OCI-M2 (cell line): ENCODE data around the gene ACOD1.
"Not testable (repeated sequence)": the region's sequence is repeated elsewhere in the genome, so short reads cannot be mapped to it uniquely, and the experiment has no call there.

Experiments used
- DNase-seq: peaks from one replicate; lab custom pipeline; 2025; ENCODE audit not compliant: unreplicated experiment; lab: John Stamatoyannopoulos, UW

The ACOD1 gene

GRCh38 chr13:76948149-76948548 is at the start of gene ACOD1:
ACOD1 (plus strand) TSS chr13:76948511; CDS start chr13:76948559, 48 bp downstream.
- no peak for DNase-seq

GRCh38 chr13:76899066-76899465 is 49.2 kb upstream of the ACOD1 start:
- DNase-seq: not testable (repeated sequence)

DNA sequence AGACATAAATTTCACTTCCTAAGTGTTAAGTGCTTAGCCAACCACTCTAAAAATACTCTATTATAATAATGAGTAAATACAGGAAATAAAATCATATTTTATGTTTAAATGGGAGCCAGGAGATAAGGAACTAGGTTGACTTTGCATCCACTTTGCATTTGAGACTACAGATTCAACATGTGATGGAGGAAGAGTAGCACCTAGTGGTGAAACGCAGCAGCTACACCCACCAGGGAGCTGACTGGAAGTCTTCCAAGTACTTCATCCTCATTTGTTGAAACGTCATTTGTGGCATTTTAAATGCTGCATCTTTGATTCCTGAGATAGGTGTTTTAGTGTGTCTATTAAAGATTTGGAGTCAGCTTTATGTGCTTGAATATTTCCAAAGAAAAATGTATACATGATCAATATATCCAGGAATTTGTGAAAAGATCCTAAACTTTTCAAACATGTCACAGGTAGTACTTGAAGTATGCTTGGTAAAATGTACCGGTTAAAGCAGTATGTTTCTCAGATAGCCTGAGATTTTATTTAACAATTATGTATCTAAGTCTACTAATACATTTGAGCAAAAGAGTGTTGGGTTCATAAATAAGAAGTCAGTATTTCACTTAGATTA is 44.7 kb upstream of the ACOD1 start:
- peak; percentile 12 for DNase-seq

DNA sequence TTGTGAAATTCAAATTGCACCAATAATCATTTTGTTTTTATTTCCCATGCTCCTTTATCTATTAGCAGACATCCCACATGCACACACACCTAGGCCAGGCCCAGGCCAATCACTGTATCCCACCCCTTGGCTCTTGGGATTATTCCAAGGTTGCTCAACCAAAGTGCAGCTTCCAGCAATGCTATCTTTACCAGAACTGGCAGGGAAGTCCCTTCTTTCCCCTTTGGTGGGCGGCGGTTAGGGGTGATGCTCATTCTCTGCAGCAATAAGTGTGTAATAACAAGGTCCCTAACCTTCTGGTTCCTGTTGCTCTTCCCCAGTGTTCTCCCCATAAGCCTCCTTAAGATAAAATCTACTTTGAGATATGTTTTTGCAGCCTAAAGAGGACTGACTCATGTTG is 43.8 kb upstream of the ACOD1 start:
- DNase-seq: no peak

- DNase-seq: no peak
Observed at GRCh38 chr13:76912476-76912875, 35.8 kb upstream of the ACOD1 start.

DNA sequence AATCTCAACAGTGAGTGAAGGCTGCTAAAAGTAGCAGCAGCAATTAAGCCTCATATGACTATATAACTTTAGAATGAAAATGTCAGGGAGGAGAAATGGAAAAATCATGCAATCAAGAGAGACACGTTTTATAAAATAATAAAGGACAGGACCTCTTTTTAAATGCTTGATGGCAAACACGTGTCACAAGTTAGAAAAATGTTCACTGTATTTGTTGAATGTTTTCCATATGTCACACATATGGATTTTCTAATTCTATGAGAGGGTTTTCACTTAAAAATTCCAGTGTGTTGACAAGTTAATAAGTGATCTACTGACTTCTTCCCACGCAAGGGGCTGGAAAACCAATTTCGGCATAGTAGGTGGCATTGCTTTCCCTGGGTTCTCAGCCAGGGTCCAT is 34.4 kb upstream of the ACOD1 start:
- DNase-seq: no peak

- no peak for DNase-seq
Observed at GRCh38 chr13:76917095-76917494, 31.2 kb upstream of the ACOD1 start.

- DNase-seq: not testable (repeated sequence)
Observed at GRCh38 chr13:76917755-76918481, 30.4 kb upstream of the ACOD1 start.

DNA sequence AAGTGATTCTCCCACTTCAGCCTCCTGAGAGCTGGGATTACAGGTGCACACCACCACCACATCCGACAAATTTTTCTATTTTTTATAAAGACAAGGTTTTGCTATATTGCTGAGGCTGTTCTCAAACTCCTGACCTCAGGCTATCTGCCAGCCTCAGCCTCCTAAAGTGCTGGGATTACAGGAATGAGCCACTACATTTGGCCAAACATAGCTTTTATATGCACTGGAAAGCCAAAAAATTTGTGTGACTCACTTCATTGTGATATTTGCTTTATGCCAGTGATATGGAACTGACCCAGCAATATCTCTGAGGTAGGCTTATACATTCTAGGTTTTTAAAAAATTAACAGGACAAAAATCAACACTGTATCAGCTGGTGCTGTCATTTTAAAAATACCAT is 26.8 kb upstream of the ACOD1 start:
- no peak for DNase-seq

- no peak for DNase-seq
Observed at GRCh38 chr13:76925115-76925514, 23.2 kb upstream of the ACOD1 start.

DNA sequence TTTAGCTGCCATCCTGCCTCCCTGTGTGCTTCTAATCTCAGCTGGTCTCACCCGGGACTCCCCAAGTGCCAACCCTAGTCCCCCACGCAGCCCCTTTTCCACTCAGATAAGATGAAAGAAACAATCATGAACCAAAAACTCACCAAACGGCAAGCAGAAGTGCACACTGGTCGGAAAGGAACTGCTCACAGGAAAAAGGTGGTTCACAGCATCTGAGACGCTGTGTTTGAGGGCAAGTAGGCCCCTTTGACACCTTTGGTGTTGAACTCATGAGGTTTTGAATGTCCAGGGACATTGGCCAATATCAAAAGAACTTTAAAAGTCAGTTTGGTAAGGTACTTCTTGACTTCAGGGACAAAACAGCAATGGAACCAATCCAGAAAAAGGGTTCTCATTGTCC is 20.4 kb upstream of the ACOD1 start:
- no peak for DNase-seq

- no peak for DNase-seq
Observed at GRCh38 chr13:76928456-76928855, 19.9 kb upstream of the ACOD1 start.

- no peak for DNase-seq
Observed at GRCh38 chr13:76929320-76929719, 19.0 kb upstream of the ACOD1 start.

DNA sequence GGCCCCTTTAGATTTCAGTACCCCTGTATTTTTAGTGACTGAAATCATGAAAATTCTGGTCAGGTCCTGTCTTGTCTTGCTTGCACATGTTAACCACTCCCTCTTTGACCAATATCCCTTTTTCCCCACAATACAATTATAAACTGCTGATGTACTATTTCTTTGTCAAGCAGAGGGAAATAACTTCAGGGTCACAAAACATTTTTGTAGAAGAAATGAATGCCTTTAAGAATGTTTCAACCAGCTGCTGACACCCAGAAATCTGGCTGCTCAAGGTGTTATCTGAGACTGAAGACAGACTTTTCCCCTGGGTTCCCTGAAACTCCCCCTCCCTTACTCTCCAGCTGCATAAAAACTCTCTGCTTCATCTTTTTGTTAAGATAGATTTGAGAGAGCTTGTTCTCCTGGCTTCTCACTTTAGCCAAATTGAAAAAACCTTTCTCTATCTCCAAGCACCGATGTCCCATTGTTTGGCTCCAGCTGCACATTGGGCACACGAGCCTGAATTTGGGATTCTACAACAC is 18.4 kb upstream of the ACOD1 start:
- no peak for DNase-seq

- DNase-seq: no peak
Observed at GRCh38 chr13:76932076-76932475, 16.2 kb upstream of the ACOD1 start.

DNA sequence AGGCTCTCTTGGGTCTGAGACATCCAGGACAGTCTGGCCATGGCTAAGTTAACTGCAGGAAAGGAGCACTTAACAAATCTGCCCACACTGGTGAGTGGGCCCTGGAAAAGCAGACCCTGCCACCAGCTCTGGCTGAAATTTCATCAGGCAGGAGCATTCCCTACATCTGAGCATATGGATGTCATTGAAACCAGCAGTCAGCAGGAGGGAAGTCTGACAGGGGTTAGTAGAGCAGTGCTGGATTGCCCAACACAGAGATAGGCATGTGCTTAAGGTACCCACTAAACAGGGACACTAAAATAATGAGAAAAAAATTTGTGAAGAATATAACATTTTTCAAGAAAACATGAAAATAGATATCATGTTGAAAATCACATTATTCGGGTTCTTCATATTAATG is 13.6 kb upstream of the ACOD1 start:
- DNase-seq: no peak

GRCh38 chr13:76936763-76937162 is 11.5 kb upstream of the ACOD1 start:
- no peak for DNase-seq

GRCh38 chr13:76937281-76937820 is 11.0 kb upstream of the ACOD1 start:
- DNase-seq: no peak

- DNase-seq: no peak
Observed at GRCh38 chr13:76939215-76939614, 9.1 kb upstream of the ACOD1 start.

- DNase-seq: no peak
Observed at GRCh38 chr13:76942363-76942762, 5.9 kb upstream of the ACOD1 start.

GRCh38 chr13:76943646-76944045 is 4.7 kb upstream of the ACOD1 start:
- DNase-seq: no peak

GRCh38 chr13:76944456-76944855 is 3.9 kb upstream of the ACOD1 start:
- DNase-seq: no peak
